SK-N-SH treated with all-trans-retinoic acid at 6 μM for 48 hours (cell line): ENCODE data around the gene CCNB2.

Source experiments
- ARNTL ChIP-seq: fragments of 450-650 bp; formaldehyde crosslinking; IDR thresholded peaks from 2 replicates; pipeline ENCODE4 v1.5.0; 2020; ENCODE audit warnings: low read depth, mild to moderate bottlenecking, moderate library complexity, borderline replicate concordance
- ISL1 ChIP-seq: fragments of 250-450 bp; sonication (Bioruptor Pico); IDR thresholded peaks from 2 replicates; pipeline ENCODE4 v2.1.2; 2022; ENCODE audit warnings: mild to moderate bottlenecking, moderate library complexity
- OSR1 ChIP-seq: fragments of 250-450 bp; sonication (Bioruptor Pico); IDR thresholded peaks from 2 replicates; pipeline ENCODE4 v1.8.0; 2022; ENCODE audit warnings: moderate library complexity, mild to moderate bottlenecking, inconsistent platforms
- PATZ1 ChIP-seq: fragments of 250-450 bp; sonication (Bioruptor Pico); IDR thresholded peaks from 2 replicates; pipeline ENCODE4 v1.8.0; 2020; ENCODE audit warnings: mild to moderate bottlenecking, moderate library complexity, borderline replicate concordance
- PPARA ChIP-seq: fragments of 250-450 bp; sonication (Bioruptor Pico); IDR thresholded peaks from 2 replicates; pipeline ENCODE4 v1.5.0; 2020; ENCODE audit warnings: mild to moderate bottlenecking, borderline replicate concordance
- TCF4 ChIP-seq: fragments of 250-450 bp; sonication (Bioruptor Pico); IDR thresholded peaks from 2 replicates; pipeline ENCODE4 v1.8.0; 2021; ENCODE audit warnings: mild to moderate bottlenecking, moderate library complexity, borderline replicate concordance
- ZFP3 ChIP-seq: fragments of 250-450 bp; sonication (Bioruptor Pico); IDR thresholded peaks from 2 replicates; pipeline ENCODE4 v1.5.0; 2020; ENCODE audit warnings: mild to moderate bottlenecking, moderate library complexity
- ZFP30 ChIP-seq: fragments of 450-650 bp; formaldehyde crosslinking; IDR thresholded peaks from 2 replicates; pipeline ENCODE4 v1.5.0; 2022; ENCODE audit warnings: mild to moderate bottlenecking, moderate library complexity
- ZNF565 ChIP-seq: fragments of 450-650 bp; formaldehyde crosslinking; conservative IDR thresholded peaks from 2 replicates; pipeline ENCODE4 v1.5.0; 2020; ENCODE audit warnings: low read depth, mild to moderate bottlenecking, moderate library complexity
- ZNF8 ChIP-seq: fragments of 450-650 bp; formaldehyde crosslinking; IDR thresholded peaks from 2 replicates; pipeline ENCODE4 v1.5.0; 2020; ENCODE audit warnings: mild to moderate bottlenecking, moderate library complexity

GRCh38 chr15:59153466-59153865, 48.5 kb downstream of the CCNB2 start:
- TF ChIP-seq ZFP3 (no peak), ZNF565 (CRISPR knock-in tag) (no peak), ARNTL (CRISPR knock-in tag) (no peak), ZFP30 (CRISPR knock-in tag) (no peak), PATZ1 (CRISPR knock-in tag) (no peak), PPARA (CRISPR knock-in tag) (no peak), ISL1 (CRISPR knock-in tag) (no peak), OSR1 (CRISPR knock-in tag) (no peak), TCF4 (CRISPR knock-in tag) (no peak), ZNF8 (CRISPR knock-in tag) (no peak)
